ENCODE results near the gene PDZD2.

The PDZD2 gene

GRCh38 chr5:31833710-31834109, 194.8 kb downstream of the PDZD2 start:
- no peak for DNase-seq

GRCh38 chr5:31844622-31845345, 205.9 kb downstream of the PDZD2 start:
- no peak for DNase-seq

GRCh38 chr5:31845361-31845760, 206.4 kb downstream of the PDZD2 start:
- DNase-seq, result no peak

- no peak for DNase-seq
Observed at GRCh38 chr5:31846934-31847333, 208.0 kb downstream of the PDZD2 start.

- DNase-seq, result no peak
Observed at GRCh38 chr5:31847354-31847753, 208.4 kb downstream of the PDZD2 start.

GRCh38 chr5:31850981-31851689, 212.2 kb downstream of the PDZD2 start:
- DNase-seq, result no peak

GRCh38 chr5:31853398-31854135, 214.6 kb downstream of the PDZD2 start:
- no peak for DNase-seq

GRCh38 chr5:31854181-31855133, 215.5 kb downstream of the PDZD2 start:
- DNase-seq, result peak; percentile 21

- DNase-seq, result no peak
Observed at GRCh38 chr5:31855134-31856040, 216.5 kb downstream of the PDZD2 start.

- no peak for DNase-seq
Observed at GRCh38 chr5:31859096-31859495, 220.2 kb downstream of the PDZD2 start.

- no peak for DNase-seq
Observed at GRCh38 chr5:31860278-31860677, 221.3 kb downstream of the PDZD2 start.

- DNase-seq, result no peak
Observed at GRCh38 chr5:31860726-31861433, 221.9 kb downstream of the PDZD2 start.

GRCh38 chr5:31861601-31862000, 222.7 kb downstream of the PDZD2 start:
- no peak for DNase-seq

GRCh38 chr5:31863991-31864411, 225.1 kb downstream of the PDZD2 start:
- DNase-seq, result no peak

- no peak for DNase-seq
Observed at GRCh38 chr5:31866166-31866565, 227.2 kb downstream of the PDZD2 start.

- DNase-seq, result no peak
Observed at GRCh38 chr5:31867219-31867618, 228.3 kb downstream of the PDZD2 start.

- DNase-seq, result no peak
Observed at GRCh38 chr5:31880449-31880848, 241.5 kb downstream of the PDZD2 start.

GRCh38 chr5:31884896-31885295, 246.0 kb downstream of the PDZD2 start:
- no peak for DNase-seq

- no peak for DNase-seq
Observed at GRCh38 chr5:31886206-31886605, 247.3 kb downstream of the PDZD2 start.

- DNase-seq, result no peak
Observed at GRCh38 chr5:31887556-31887955, 248.6 kb downstream of the PDZD2 start.

GRCh38 chr5:31888564-31888963, 249.6 kb downstream of the PDZD2 start:
- DNase-seq, result no peak

Measured in NCI-H1105 (cell line).